K562 (cell line): ENCODE data around the gene NFIB.

ENCODE experiments used
- E2F6 ChIP-seq, 2 experiments: IDR thresholded peaks; 2 replicates each; pipeline ENCODE4 v1.6.1; 2011; ENCODE audit warnings: borderline replicate concordance in 1 of 2, control low read depth in 1 of 2, low read depth in 1 of 2, low read length in 1 of 2, mild to moderate bottlenecking in 1 of 2, mixed read lengths in 1 of 2, moderate library complexity in 1 of 2; ENCODE audit not compliant: insufficient read depth in 1 of 2, insufficient read length in 1 of 2, poor library complexity in 1 of 2, severe bottlenecking in 1 of 2; ENCODE audit errors: extremely low read depth in 1 of 2
- HCFC1 ChIP-seq: IDR thresholded peaks from 2 replicates; pipeline ENCODE4 v1.6.1; 2012; ENCODE audit warnings: low read depth, low read length, improper control_type of control experiment
- MAX ChIP-seq: sonication (generic); formaldehyde crosslinking; IDR thresholded peaks from 2 replicates; pipeline ENCODE4 v1.9.0; 2022; ENCODE audit warnings: mild to moderate bottlenecking, missing genetic modification reagents
- PCBP1 ChIP-seq: fragments of 200-400 bp; formaldehyde crosslinking; IDR thresholded peaks from 2 replicates; pipeline ENCODE4 v1.6.1; 2018; ENCODE audit warnings: mild to moderate bottlenecking, low read depth, low read length; ENCODE audit not compliant: poor library complexity, severe bottlenecking
- UBTF ChIP-seq, 2 experiments: IDR thresholded peaks; 2 replicates each; pipeline ENCODE4 v1.6.1; 2012; ENCODE audit warnings: improper control_type of control experiment in 2 of 2, low read depth in 2 of 2, low read length in 2 of 2, borderline replicate concordance in 1 of 2
- ZNF143 ChIP-seq: sonication (generic); formaldehyde crosslinking; IDR thresholded peaks from 2 replicates; pipeline ENCODE4 v1.9.0; 2022; ENCODE audit warnings: mild to moderate bottlenecking, missing genetic modification reagents

- TF ChIP-seq HCFC1 (no peak), PCBP1 (no peak), ZNF143 (CRISPR knock-in tag) (no peak), E2F6 (IDR thresholded peaks at IDR 0.05; ENCODE audit: borderline replicate concordance in 1 of 2, extremely low read depth in 1 of 2, insufficient read depth in 1 of 2, insufficient read length in 1 of 2, low read depth in 1 of 2, low read length in 1 of 2, poor library complexity in 1 of 2, severe bottlenecking in 1 of 2) (no peak), UBTF (IDR thresholded peaks at IDR 0.05; ENCODE audit: borderline replicate concordance in 1 of 2, low read depth in 2 of 2, low read length in 2 of 2) (no peak), MAX (CRISPR knock-in tag) (no peak)
These were observed 2.1 kb upstream of the NFIB start for GRCh38 chr9:14315875-14316601.
